Nephron (organoid): ENCODE data around the gene PSMF1.

Source experiments
- H3K27ac Mint-ChIP-seq, 3 experiments: 2 replicates each; pipeline ENCODE4 v1.8.0; 2020; ENCODE audit warnings: mixed read lengths in 3 of 3, mild to moderate bottlenecking in 2 of 3, moderate library complexity in 1 of 3
- H3K27me3 Mint-ChIP-seq: 2 replicates; pipeline ENCODE4 v1.8.0; 2021; ENCODE audit warnings: low read depth, mild to moderate bottlenecking, moderate library complexity, mixed read lengths
- H3K36me3 Mint-ChIP-seq: 2 replicates; pipeline ENCODE4 v1.8.0; 2020; ENCODE audit warnings: low read depth, mixed read lengths
- H3K4me1 Mint-ChIP-seq: 2 replicates; pipeline ENCODE4 v1.8.0; 2020; ENCODE audit warnings: mixed read lengths
- H3K4me3 Mint-ChIP-seq, 3 experiments: 2 replicates each; pipeline ENCODE4 v1.8.0; 2020; ENCODE audit warnings: mild to moderate bottlenecking in 3 of 3, mixed read lengths in 3 of 3, moderate library complexity in 2 of 3
- H3K9me3 Mint-ChIP-seq: 2 replicates; pipeline ENCODE4 v1.8.0; 2020; ENCODE audit warnings: mixed read lengths
- TF ChIP-seq, protein P1 (sequence below), 3 experiments: fragments of 200-600 bp; sonication (generic); IDR thresholded peaks; one replicate each; pipeline ENCODE4 v1.5.0; 2021; ENCODE audit warnings: antibody characterized with exemption in 3 of 3; ENCODE audit not compliant: unreplicated experiment in 3 of 3

Gene PSMF1

GRCh38 chr20:1124421-1124820 lies 6.0 kb downstream of the PSMF1 start:
- Mint-ChIP-seq H3K27ac (no peak overlapping the region), H3K27me3 (no peaks in the 10 kb centered on the region), H3K4me3 (no peak overlapping the region), H3K4me1 (peaks cover 39% of the 10 kb centered on the region), H3K9me3 (no peaks in the 10 kb centered on the region), H3K36me3 (peaks cover 51% of the 10 kb centered on the region)
- TF ChIP-seq, protein P1, sequence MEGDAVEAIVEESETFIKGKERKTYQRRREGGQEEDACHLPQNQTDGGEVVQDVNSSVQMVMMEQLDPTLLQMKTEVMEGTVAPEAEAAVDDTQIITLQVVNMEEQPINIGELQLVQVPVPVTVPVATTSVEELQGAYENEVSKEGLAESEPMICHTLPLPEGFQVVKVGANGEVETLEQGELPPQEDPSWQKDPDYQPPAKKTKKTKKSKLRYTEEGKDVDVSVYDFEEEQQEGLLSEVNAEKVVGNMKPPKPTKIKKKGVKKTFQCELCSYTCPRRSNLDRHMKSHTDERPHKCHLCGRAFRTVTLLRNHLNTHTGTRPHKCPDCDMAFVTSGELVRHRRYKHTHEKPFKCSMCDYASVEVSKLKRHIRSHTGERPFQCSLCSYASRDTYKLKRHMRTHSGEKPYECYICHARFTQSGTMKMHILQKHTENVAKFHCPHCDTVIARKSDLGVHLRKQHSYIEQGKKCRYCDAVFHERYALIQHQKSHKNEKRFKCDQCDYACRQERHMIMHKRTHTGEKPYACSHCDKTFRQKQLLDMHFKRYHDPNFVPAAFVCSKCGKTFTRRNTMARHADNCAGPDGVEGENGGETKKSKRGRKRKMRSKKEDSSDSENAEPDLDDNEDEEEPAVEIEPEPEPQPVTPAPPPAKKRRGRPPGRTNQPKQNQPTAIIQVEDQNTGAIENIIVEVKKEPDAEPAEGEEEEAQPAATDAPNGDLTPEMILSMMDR (IDR thresholded peaks at IDR 0.05; ENCODE audit: unreplicated experiment in 3 of 3), result no peak

GRCh38 chr20:1125277-1125676 lies 6.9 kb downstream of the PSMF1 start:
- TF ChIP-seq, protein P1 (IDR thresholded peaks at IDR 0.05; ENCODE audit: unreplicated experiment in 3 of 3), result no peak
- H3K27me3 Mint-ChIP-seq, result no peaks in the 10 kb centered on the region
- peaks cover 59% of the 10 kb centered on the region for H3K36me3 Mint-ChIP-seq
- H3K9me3 Mint-ChIP-seq, result no peaks in the 10 kb centered on the region
- H3K4me3 Mint-ChIP-seq, result no peak overlapping the region
- H3K4me1 Mint-ChIP-seq, result peaks cover 30% of the 10 kb centered on the region
- H3K27ac Mint-ChIP-seq, result no peak overlapping the region

DNA sequence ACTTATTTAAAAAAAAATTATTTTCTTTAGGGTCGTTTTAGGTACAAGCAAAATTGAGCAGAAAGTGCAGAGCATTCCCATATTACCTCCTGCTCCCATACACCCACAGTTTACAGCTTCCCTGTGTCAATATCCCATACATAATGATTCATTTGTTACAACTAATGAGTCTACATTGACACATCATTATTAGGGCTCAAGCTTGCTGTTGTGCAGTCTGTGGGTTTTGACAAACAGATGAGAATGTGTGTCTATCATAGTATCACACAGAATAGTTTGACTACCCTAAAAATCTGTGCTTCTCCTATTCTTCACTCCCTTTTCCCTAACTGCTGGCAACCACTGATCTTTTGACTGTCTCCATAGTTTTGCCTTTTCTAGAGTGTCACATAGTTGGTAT lies 9.4 kb downstream of the PSMF1 start:
- Mint-ChIP-seq H3K27me3 (no peaks in the 10 kb centered on the region), H3K9me3 (no peaks in the 10 kb centered on the region), H3K4me1 (peaks cover 11% of the 10 kb centered on the region)

DNA sequence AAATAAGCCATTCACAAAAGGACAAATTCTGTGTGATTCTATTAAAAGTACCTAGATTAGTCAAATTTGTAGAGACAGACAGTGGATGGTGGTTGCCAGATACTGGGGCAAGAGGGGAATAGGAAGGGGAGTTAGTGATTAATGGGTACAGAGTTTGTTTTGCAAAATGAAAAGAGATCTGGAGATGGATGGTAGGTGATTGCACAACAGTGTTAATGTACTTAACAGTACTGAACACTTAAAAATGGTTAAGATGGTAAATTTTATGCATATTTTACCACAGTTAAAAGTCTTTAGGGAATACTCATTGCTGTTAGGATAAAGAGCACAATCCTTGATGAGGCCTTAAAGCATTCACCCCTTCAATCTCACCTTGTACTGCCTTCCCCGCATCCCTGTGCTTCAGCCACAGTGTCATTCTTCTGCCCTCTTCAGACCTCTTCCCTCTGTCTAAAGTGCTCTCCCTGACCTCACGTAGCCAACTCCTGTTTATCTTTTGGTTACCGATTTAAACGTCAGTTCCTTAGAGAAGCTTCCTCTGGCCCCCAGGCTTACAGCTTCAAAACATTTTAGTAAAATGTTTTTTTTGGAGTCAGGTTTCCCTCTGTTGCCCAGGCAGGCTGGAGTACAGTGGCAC lies 11.8 kb downstream of the PSMF1 start:
- H3K4me1 Mint-ChIP-seq, result no peaks in the 10 kb centered on the region
- H3K27me3 Mint-ChIP-seq, result no peaks in the 10 kb centered on the region
- no peaks in the 10 kb centered on the region for H3K9me3 Mint-ChIP-seq
- no peak overlapping the region for H3K4me3 Mint-ChIP-seq
- TF ChIP-seq, protein P1 (IDR thresholded peaks at IDR 0.05; ENCODE audit: unreplicated experiment in 3 of 3), result no peak
- H3K36me3 Mint-ChIP-seq, result peaks cover 86% of the 10 kb centered on the region
- H3K27ac Mint-ChIP-seq, result no peak overlapping the region

More for the DNA sequence above, 9.4 kb downstream of the PSMF1 start:
- TF ChIP-seq, protein P1 (IDR thresholded peaks at IDR 0.05; ENCODE audit: unreplicated experiment in 3 of 3), result no peak
- Mint-ChIP-seq H3K27ac (no peak overlapping the region), H3K4me3 (no peak overlapping the region), H3K36me3 (peaks cover 73% of the 10 kb centered on the region)

- no peaks in the 10 kb centered on the region for H3K9me3 Mint-ChIP-seq
These were observed 12.4 kb downstream of the PSMF1 start for GRCh38 chr20:1130847-1131246.

More at GRCh38 chr20:1130847-1131246, 12.4 kb downstream of the PSMF1 start:
- no peak overlapping the region for H3K27ac Mint-ChIP-seq
- H3K4me3 Mint-ChIP-seq, result no peak overlapping the region
- TF ChIP-seq, protein P1 (IDR thresholded peaks at IDR 0.05; ENCODE audit: unreplicated experiment in 3 of 3), result no peak
- peaks cover 88% of the 10 kb centered on the region for H3K36me3 Mint-ChIP-seq
- H3K4me1 Mint-ChIP-seq, result no peaks in the 10 kb centered on the region
- no peaks in the 10 kb centered on the region for H3K27me3 Mint-ChIP-seq
